GM18517 (cell line): ENCODE data around the gene OOSP4B.
"Not testable (repeated sequence)": the region's sequence is repeated elsewhere in the genome, so short reads cannot be mapped to it uniquely, and the experiment has no call there.

ENCODE experiments used
- ATAC-seq: cut with Tn5 transposase; IDR thresholded peaks from one replicate; pipeline ENCODE4 v1.9.1; 2021; ENCODE audit warnings: mild to moderate bottlenecking, moderate library complexity; ENCODE audit not compliant: unreplicated experiment

OOSP4B gene

DNA sequence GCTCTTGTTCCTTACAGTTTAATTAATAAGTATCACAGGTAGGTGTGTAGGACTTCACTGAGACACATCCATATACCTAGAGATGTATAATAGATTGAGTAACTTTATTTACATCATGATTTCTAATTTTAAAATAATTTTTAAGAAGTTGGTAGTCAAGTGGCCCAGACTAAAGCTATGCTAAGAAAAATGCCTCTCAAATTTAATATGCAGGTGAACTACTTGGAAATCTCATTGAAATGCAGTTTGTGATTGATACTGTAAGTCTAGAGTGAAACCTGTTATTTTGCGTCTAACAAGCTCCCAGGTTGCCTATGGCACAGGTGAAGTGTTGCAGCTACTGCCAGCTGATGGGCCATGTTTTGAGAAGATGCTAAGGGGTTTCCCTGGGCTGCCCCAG, at the start of gene OOSP4B:
Gene OOSP4B (plus strand): TSS at position 301 of the 400 bp plus-strand sequence.
- ATAC-seq = no peak

DNA sequence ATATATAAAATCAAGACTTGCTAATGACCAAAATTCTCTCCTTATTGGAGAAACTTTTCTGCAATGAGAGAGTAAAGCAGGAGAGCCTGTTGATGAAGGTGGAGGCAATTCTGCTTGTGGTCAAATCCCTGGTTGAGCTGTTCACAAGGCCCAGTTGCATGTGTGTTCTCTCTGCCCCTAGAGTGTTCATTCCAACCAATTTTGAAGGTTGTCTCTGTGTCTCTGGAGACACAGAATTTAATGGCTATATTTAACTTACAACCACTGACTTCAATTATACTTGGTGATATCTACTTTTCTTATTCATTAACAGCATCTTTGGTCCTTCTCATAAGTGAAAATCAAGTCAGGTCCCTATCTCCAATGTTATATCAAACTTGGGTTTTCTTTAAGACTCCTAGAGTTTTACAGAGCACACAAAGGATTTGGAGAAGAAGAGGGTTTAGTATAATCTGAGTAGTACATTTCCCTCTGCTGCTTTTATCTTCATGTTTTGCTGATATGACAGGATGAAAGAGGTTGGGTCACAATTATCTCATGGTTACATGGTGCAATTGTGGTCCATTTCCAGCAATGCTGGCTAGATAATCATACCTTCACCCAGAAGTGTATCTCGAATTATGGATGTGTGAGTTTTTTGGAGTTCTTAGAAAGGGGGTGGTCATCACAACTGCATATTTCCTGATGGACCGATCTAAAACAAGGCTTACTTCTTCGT, 49.1 kb upstream of the OOSP4B start:
- ATAC-seq = no peak

DNA sequence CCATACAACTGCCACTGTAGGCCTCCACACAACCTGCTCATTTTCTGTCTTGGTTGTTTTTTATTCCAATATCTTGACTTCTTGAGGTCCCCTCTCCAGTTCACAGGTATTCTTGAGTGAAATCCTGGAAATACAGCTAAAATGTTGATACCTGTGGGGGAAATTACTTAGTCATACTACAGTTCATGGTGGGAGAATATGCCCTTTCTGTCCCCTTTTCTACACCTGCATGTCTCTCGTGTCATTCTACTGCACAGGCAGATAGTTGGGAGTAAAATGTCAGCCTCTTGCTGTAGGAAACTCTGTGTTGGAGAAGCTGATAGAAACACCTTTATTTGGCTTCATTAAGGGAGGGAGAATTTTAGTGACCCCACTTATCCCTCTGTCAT, 48.6 kb upstream of the OOSP4B start:
- ATAC-seq = no peak

DNA sequence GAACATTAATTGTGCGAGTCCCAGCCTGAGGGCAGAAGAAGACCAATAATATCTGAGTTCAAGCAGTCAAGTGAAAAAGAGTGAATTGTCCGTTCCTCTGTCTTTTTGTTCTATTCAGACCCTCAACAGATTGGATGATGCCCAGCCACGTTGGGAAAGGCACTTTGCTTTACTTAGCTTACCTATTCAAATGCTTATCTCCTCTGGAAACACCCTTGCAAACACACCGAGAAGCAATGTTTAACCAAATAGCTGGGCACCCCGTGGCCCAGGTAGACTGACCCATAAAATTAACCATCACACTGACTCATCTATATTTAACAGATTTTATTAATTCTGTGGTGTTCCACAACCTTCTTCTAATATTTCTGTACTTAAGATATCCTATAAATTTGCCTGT, 43.9 kb upstream of the OOSP4B start:
- no peak for ATAC-seq

DNA sequence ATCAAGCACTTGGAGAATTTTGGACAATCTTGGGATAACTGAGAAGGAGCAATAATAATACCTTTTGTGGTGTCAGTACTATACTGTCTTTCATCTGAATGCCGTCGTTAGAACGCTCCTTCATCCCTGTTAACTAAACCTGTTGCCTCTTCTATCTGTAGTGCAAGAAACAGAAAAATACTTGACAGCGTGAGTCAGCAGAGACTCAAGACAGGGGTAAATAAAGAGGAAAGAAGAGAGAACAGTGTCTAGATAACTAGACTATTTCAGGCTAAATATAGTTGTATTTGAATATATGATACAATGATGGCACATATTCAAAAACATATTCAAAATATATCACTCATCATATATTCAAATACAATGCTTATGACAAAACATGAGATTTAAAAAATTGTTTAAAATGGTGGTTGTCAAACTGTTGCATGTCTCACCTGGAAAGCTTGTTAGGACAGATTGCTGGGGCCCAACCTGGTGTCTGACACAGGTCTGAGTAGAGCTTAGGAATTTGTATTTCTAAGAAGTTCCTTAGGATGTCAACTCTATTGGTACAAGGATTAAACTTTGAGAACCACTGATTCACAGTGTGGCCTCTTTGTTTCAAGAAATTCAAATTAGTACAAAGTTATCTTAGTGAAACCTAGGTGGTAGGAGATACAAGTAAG, 35.7 kb upstream of the OOSP4B start:
- no peak for ATAC-seq

DNA sequence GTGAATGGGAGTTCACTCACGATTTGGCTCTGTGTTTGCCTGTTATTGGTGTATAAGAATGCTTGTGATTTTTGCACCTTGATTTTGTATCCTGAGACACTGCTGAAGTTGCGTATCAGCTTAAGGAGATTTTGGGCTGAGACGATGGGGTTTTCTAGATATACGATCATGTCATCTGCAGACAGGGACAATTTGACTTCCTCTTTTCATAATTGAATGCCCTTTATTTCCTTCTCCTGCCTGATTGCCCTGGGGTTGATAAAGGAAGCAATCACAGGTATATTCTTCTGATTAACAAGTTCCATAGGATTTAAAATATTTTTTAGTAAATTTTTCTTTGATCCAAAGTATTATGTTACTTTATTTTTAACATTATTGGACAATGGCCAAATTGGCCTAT, 34.9 kb upstream of the OOSP4B start:
- not testable (repeated sequence) for ATAC-seq

DNA sequence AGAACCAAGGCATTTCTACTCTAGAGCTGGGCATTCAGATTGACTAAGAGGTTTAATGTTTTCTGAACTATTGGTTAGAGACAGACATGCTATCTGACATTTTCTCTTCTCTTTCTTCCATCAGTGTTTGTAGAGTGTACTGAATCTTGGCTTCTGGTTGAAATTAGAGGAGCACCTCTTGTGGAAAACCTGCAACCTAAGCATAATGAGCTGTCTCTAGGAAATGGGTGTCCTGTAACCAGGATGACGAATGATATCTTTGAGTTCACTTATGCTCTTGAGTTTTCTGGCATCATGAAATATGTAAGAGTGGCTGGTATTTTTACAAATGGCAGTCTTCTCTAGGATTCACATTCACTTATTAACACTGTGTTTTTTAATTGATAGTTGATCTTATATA, 33.8 kb upstream of the OOSP4B start:
- no peak for ATAC-seq

DNA sequence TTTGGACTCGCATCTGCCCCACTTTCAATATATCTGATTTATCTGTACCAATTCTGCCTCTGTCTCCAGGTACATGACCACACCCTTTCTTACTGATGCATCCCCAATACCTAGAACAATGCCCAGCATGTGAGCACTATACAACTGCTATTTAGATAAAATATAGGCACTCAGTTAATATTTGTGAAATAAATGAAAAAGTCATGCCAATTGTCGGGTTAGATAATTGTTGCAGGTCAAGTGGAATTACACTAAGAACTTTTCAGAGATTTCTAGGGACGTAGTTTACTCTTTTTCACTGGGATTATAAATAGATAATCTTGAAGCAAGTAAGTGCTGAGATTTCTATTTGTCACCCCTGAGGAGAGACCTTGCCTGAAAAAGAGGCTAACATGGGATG, 32.6 kb upstream of the OOSP4B start:
- ATAC-seq = no peak

DNA sequence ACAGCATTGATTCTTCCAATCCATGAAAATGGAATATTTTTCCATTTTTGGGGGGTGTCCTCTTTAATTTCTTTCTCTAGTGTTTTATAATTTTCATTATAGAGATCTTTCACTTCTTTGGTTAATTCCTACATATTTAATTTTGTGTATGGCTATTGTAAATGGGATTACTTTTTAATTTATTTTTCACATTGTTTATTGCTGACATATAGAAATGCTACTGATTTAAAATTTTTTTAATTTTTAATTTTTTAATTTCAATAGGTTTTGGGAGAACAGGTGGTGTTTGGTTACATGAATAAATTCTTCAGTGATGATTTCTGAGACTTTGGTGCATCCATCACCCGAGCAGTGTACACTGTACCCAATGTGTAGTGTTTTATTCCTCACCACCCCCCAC, 26.6 kb upstream of the OOSP4B start:
- ATAC-seq = no peak

DNA sequence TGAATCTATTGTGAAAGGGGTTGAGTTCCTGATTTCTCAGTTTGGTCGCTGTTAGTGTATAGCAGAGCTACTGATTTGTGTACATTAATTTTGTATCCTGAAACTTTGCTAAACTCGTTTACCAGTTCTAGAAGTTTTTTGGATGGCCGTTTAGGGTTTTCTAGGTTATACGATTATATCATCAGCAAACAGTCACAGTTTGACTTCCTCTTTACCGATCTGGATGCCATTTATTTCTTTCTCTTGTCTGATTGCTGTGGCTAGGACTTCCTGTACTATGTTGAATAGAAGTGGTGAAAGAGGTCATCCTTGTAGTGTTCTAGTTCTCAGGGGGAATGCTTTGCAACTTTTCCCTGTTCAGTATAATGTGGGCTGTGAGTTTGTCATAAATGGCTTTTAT, 24.6 kb upstream of the OOSP4B start:
- no peak for ATAC-seq

DNA sequence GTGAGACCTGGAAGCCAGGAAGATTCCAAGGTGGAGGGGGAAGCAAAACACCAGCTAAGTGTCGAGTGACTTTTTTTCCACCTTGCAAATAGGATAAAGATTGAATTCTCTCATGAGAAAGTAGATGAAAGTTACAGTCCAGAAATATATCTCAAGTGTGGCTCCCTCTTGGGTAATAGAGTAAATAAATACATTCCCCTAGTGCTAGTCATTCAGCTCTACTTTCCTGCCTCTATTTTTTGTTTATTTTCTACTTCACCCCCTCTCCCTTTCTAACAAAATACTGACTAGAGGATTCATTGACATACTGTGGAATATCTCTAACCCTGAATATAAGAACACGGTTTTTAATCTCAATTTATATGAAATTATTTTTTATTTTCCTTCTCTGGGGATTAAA, 19.2 kb upstream of the OOSP4B start:
- no peak for ATAC-seq

DNA sequence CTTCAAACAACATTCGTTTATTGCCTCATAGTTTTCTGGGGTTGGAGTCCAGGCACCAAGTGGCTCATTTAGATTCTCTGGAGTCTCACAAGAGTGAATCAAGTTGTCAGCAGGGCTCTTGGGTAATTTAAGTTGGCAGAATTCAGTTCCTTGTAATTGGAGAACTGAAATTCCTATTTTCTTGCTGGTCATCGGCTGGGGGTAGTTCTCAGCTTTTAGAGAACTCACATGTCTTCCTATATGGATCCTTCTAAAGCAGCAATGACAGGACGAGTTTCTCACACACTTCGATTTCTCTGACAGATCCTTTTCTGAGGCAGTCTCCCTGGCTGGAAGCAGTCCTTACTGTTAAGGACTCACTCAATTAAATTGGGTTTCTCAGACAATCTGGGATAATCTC, 17.3 kb upstream of the OOSP4B start:
- ATAC-seq = no peak

DNA sequence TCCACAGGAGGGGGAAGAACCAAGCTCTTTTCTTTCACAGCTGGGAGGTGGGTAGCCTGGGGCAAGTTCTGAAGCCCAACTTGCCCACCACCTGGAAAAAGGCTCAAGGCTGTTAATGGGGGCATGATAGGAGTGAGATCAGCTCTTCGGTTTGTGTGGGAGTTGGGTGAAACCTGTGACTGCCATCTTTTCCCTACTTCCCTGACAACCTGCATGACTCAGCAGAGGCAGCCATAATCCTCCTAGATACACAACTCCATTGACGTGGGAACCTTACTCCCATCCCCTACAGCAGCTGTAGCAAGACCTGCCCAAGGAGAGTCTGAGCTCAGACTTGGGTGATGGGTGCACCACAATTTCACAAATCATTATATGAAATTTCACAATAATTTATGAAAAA, 13.3 kb upstream of the OOSP4B start:
- no peak for ATAC-seq

DNA sequence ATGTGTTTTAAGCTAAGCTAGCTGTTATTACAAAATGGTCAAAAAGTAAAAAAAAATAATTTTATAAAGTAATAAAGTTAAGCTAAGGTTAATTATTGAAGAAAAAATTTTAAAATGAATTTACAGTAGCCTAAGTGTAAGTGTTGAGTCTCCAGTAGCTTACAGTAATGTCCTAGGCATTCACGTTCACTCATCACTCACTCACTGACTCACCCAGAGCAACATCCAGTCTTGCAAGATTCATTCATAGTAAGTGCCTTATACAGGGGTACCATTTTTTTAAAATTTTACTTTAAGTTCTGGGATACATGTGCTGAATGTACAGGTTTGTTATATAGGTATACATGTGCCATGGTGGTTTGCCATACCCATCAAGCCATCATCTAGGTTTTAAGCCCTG, 11.6 kb upstream of the OOSP4B start:
- no peak for ATAC-seq

DNA sequence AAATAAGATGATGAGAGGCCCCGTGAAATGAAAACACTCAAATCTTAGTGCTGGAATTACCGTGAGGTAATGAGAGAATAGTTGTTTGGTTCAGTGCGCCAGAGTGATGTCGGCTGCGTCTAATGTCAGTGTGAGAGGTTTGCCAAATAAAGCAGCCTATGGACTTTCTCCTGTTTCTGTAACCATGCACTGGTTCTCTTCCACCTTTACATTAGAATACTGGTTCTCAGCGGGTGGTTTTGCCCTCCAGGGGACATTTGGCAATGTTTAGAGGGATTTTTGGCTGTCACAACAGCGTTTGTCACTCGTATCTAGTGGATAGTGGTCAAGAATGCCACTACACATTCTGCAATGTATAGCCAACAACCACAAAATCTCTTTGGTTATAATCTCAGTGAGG, 1.1 kb downstream of the OOSP4B start:
- no peak for ATAC-seq

DNA sequence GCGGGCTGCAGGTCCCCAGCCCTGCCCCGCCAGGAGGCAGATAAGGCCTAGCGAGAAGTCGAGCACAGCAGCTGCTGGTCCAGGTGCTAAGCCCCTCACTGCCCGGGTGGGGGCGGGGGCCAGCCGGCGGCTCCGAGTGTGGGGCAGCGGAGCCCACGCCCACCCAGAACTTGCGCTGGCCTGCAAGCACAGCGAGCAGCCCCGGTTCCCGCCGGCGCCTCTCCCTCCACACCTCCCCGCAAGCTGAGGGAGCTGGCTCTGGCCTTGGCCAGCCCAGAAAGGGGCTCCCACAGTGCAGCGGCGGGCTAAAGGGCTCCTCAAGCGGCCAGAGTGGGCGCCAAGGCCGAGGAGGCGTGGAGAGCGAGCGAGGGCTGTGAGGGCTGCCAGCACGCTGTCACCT, 3.4 kb downstream of the OOSP4B start:
- ATAC-seq = not testable (repeated sequence)

DNA sequence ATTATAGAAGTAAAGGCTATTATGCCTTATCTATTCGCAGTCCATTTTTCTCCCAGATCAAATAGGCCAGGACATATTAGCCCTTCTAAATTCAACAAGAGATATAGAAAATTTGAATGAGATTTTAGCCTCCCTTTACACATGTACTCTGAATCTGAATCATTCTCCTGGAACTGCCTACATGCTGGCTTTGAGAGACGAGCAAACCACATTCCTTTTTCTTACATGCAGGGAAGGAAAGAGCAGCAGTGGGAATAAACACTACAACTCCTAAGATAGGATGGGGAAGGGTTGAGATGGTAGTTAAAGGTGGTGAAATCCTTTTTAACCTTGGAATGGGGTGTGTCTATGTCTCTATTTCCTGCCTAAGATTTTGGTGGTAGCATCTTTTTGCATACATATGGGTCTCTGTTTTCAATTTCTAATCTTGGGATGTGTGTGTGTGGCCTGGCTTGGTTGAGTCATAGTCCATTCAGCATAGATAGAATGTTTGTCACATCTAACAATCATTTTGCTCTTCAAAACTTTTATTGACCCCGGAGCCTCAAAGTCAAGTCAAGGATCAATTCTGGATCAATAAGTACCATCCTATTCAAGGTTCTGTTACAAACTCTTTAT, 12.1 kb downstream of the OOSP4B start:
- no peak for ATAC-seq

DNA sequence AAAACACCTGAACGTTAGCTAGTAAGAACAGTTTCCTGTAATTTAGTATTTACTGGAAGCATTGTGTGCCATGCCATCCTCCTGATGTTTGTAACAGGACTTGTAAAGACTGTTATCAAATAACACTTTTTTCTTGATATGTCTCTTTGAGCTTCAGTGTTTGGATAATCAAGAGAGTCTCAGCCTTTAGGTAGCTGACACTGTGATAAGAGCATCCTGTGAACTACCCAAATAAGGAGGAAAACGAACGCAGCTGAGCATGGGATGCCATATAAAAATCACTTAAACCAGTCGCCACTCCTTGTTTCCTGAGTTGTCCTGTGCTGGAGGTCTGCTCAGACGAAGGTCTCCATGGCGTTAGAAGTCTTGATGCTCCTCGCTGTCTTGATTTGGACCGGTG, 23.1 kb downstream of the OOSP4B start, which contains the start of gene OOSP2:
Gene OOSP2 (plus strand): TSS at position 301 of the 400 bp plus-strand sequence. CDS start 51 bp downstream, at position 352.
- ATAC-seq = no peak

DNA sequence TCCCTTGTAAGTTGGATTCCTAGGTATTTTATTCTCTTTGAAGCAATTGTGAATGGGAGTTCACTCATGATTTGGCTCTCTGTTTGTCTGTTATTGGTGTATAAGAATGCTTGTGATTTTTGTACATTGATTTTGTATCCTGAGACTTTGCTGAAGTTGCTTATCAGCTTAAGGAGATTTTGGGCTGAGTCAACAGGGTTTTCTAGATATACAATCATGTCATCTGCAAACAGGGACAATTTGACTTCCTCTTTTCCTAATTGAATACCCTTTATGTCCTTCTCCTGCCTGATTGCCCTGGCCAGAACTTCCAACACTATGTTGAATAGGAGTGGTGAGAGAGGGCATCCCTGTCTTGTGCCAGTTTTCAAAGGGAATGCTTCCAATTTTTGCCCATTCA, 33.4 kb downstream of the OOSP4B start:
- ATAC-seq = not testable (repeated sequence)

DNA sequence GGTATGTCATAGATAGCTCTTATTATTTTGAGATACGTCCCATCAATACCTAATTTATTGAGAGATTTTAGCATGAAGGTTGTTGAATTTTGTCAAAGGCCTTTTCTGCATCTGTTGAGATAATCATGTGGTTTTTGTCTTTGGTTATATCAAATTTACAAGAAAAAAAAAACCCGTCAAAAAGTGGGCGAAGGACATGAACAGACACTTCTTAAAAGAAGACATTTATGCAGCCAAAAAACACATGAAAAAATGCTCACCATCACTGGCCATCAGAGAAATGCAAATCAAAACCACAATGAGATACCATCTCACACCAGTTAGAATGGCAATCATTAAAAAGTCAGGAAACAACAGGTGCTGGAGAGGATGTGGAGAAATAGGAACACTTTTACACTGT, 33.9 kb downstream of the OOSP4B start:
- ATAC-seq = not testable (repeated sequence)

DNA sequence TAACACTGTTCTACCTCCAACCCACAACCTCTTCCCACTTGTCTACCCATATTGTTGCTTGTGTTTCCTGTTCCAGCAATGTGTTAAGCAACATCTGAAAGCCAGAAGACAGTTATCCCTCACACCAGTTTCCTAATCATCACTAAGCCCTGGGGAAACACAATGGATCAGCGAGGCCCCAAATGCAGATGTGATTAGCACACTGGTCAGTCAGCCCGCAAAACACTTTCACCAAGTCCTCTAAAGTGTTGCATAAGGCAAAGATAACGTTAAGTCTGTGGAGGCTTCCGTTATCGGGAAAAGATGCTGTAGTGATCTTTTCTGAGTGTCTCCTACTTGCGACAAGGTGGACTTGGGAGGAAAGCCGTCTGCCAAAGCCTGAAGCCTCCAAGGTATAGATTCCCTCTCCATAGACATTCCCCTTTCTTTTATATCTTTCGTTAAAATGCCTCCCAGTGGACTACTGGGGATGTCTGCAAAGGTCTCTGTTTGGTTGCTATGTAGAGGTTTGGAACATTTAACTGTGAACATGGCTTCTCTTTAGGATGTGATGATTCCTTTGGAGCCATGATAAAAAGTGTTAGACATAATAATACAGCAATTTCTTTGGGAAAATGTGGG, 39.5 kb downstream of the OOSP4B start, which contains the start of gene MS4A3:
Gene MS4A3 (plus strand): TSS at position 317 of the 621 bp plus-strand sequence. CDS start 4,496 bp downstream, outside the sequence.
- ATAC-seq = no peak

DNA sequence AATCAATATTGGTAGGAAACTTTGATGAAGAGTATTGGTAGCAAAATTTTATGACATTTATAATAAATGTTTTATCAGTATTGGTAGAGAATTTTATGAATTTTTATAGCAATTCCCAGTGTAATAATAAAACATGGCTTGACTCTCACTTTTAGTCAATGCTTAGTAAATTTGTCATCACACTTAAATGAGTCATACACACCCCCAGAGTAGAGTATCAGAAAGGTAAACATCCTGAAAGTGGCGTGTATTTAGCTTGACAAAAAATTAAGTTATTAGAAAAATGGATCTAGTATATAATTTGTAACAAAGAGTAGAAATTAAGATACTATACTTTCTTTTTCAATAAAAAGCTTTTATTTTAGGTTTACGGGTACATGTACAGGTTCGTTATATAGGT, 42.1 kb downstream of the OOSP4B start:
- ATAC-seq = no peak
